RWPE2 (cell line): ENCODE results near the gene DNAH3.

Experiments
- ATAC-seq: fragments of 200-7000 bp; cut with Tn5 transposase; 3 replicates; pipeline ENCODE4 v1.9.1; 2021; ENCODE audit warnings: low read depth
- DNase-seq: peaks from one replicate; pipeline ENCODE4 v3.0.0-alpha.2; 2020; ENCODE audit warnings: low spot score
- H3K27ac ChIP-seq: fragments of 450-650 bp; 2 replicates; pipeline ENCODE4 v1.5.1; 2017; ENCODE audit warnings: mild to moderate bottlenecking; ENCODE audit not compliant: poor library complexity, severe bottlenecking
- H3K27me3 ChIP-seq: fragments of 250-450 bp; sonication (Bioruptor Pico); 2 replicates; pipeline ENCODE4 v1.5.1; 2021; ENCODE audit warnings: mild to moderate bottlenecking, moderate library complexity; ENCODE audit not compliant: insufficient read depth, poor library complexity, severe bottlenecking
- H3K36me3 ChIP-seq: fragments of 250-450 bp; sonication (Bioruptor Pico); 2 replicates; pipeline ENCODE4 v1.5.1; 2020; ENCODE audit warnings: low read depth, mild to moderate bottlenecking, moderate library complexity
- H3K4me1 ChIP-seq: fragments of 250-450 bp; sonication (Bioruptor Pico); 2 replicates; pipeline ENCODE4 v1.5.1; 2021; ENCODE audit warnings: mild to moderate bottlenecking, moderate library complexity; ENCODE audit not compliant: insufficient read depth, poor library complexity, severe bottlenecking
- H3K4me3 ChIP-seq: fragments of 250-450 bp; sonication (Bioruptor Pico); 2 replicates; pipeline ENCODE4 v1.5.1; 2021; ENCODE audit warnings: mild to moderate bottlenecking, moderate library complexity; ENCODE audit not compliant: severe bottlenecking
- H3K9me3 ChIP-seq: fragments of 250-450 bp; sonication (Bioruptor Pico); 2 replicates; pipeline ENCODE4 v1.5.1; 2021; ENCODE audit warnings: mild to moderate bottlenecking, moderate library complexity; ENCODE audit not compliant: severe bottlenecking
- TF ChIP-seq, protein P1 (sequence below): fragments of 450-650 bp; IDR thresholded peaks from one replicate; pipeline ENCODE4 v1.5.1; 2017; ENCODE audit warnings: mild to moderate bottlenecking, moderate library complexity; ENCODE audit not compliant: poor library complexity, severe bottlenecking

The DNAH3 gene

DNA sequence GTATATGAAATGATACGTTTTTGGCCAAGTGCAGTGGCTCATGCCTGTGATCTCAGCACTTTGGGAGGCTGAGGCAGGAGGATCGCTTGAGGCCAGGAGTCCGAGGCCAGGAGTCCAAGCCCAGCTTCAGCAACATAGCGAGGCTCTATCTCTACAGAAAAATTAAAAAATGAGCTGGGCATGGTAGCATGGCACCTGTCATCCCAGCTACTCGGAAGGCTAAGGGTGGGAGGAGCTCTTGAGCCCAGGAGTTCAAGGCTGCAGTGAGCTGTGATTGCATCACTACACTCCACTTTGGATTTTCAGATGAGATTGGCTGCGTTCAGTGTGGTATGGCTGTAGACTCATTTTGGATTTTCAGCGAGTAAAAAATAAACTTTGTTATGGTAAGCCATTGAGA, 112.4 kb downstream of the DNAH3 start:
- H3K4me1 ChIP-seq: no peaks in the 10 kb centered on the region
- no peak overlapping the region for H3K4me3 ChIP-seq
- no peaks in the 10 kb centered on the region for H3K36me3 ChIP-seq
- no peaks in the 10 kb centered on the region for H3K27me3 ChIP-seq
- H3K9me3 ChIP-seq: no peaks in the 10 kb centered on the region
- DNase-seq (no peak), ATAC-seq (no peak)
- no peak overlapping the region for H3K27ac ChIP-seq
- TF ChIP-seq, protein P1, sequence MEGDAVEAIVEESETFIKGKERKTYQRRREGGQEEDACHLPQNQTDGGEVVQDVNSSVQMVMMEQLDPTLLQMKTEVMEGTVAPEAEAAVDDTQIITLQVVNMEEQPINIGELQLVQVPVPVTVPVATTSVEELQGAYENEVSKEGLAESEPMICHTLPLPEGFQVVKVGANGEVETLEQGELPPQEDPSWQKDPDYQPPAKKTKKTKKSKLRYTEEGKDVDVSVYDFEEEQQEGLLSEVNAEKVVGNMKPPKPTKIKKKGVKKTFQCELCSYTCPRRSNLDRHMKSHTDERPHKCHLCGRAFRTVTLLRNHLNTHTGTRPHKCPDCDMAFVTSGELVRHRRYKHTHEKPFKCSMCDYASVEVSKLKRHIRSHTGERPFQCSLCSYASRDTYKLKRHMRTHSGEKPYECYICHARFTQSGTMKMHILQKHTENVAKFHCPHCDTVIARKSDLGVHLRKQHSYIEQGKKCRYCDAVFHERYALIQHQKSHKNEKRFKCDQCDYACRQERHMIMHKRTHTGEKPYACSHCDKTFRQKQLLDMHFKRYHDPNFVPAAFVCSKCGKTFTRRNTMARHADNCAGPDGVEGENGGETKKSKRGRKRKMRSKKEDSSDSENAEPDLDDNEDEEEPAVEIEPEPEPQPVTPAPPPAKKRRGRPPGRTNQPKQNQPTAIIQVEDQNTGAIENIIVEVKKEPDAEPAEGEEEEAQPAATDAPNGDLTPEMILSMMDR: no peak

DNA sequence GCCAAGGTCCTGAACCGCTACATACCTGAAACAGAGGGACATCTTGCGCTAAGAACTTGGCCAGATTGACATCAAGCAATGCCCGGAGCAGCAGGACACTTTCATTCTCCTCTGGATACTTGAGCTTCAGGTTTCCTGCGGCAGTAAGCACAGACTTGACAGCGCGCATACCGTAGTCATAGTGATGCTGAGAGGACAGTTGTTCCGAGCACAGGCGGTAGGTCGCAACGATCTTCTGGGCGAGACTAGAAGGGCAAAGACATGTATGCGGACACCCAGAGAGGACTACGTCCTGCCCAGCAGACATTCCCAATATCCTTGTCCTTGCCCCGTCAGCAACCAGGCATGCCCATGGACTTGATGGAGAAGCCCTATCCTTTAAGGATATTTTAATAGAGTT, 112.9 kb downstream of the DNAH3 start:
- TF ChIP-seq, protein P1: no peak
- H3K27ac ChIP-seq: no peak overlapping the region
- H3K4me3 ChIP-seq: no peak overlapping the region
- no peaks in the 10 kb centered on the region for H3K27me3 ChIP-seq
- no peaks in the 10 kb centered on the region for H3K36me3 ChIP-seq
- H3K4me1 ChIP-seq: no peaks in the 10 kb centered on the region
- DNase-seq (no peak), ATAC-seq (no peak)
- no peaks in the 10 kb centered on the region for H3K9me3 ChIP-seq

DNA sequence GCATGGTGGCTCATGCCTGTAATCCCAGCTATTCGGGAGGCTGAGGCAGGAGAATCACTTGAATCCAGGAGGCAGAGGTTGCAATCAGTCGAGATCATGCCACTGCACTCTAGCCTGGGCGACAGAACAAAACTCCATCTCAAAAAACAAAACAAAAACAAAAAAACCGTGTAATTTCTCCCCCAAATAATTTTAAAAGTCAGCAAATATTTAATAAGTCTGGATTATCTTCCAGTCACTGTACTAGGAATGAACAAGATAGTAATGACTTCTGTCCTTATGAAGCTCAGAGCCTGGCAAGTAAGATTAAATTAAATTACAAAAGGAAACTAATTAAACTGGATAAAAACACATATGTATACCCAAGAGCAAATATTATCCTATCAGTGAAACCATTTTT, 113.5 kb downstream of the DNAH3 start:
- no peak overlapping the region for H3K4me3 ChIP-seq
- H3K36me3 ChIP-seq: no peaks in the 10 kb centered on the region
- DNase-seq: no peak
- TF ChIP-seq, protein P1: no peak
- no peaks in the 10 kb centered on the region for H3K27me3 ChIP-seq
- no peak for ATAC-seq
- H3K9me3 ChIP-seq: no peaks in the 10 kb centered on the region
- no peaks in the 10 kb centered on the region for H3K4me1 ChIP-seq
- no peak overlapping the region for H3K27ac ChIP-seq

DNA sequence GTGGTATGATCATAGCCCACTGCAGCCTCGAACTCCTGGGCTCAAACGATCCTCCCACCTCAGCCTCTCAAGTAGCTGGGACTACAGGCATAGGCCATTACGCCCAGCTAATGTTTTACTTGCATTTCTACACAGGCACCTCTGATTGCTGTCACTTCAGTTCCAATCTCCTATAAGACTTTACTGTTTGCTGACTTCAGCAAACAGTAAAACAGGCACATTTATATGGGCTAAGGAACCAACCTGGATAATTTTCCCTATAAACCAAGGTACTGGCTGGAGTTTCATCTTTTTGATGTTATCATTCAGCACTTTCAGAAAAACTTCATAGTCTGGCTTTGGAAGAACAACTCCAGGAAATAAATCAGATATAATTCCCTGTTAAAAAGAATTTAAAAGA, 114.2 kb downstream of the DNAH3 start:
- Histone ChIP-seq H3K36me3 (no peaks in the 10 kb centered on the region), H3K27ac (no peak overlapping the region), H3K4me1 (no peaks in the 10 kb centered on the region), H3K27me3 (no peaks in the 10 kb centered on the region), H3K9me3 (no peaks in the 10 kb centered on the region), H3K4me3 (no peak overlapping the region)
- ATAC-seq (no peak), DNase-seq (no peak)
- TF ChIP-seq, protein P1: no peak

DNA sequence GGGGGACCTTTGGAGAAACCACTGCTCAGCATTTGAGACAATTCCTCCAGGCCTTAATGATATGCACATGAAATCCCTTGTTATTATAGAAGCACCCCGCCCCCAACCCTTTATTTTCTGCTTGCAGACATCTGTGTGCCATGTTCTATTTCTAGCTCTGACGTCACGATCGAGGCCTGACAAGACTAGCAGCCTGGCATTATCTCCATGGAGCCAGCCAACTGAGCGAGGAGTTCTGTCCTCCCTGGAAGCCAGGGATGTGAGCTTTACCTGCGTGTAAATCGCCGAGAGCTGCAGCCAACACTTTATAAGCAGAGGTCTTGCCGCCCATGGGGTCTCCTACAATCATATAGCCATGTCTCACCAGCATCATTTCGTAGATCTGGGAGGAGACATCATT, 116.9 kb downstream of the DNAH3 start:
- no peak for ATAC-seq
- no peak for DNase-seq
- H3K27ac ChIP-seq: no peak overlapping the region
- H3K4me3 ChIP-seq: no peak overlapping the region
- TF ChIP-seq, protein P1: no peak
- no peaks in the 10 kb centered on the region for H3K4me1 ChIP-seq
- H3K27me3 ChIP-seq: no peaks in the 10 kb centered on the region
- H3K36me3 ChIP-seq: no peaks in the 10 kb centered on the region
- no peaks in the 10 kb centered on the region for H3K9me3 ChIP-seq
